Measurements from ENCODE around the gene ALDH1B1. TPM values are rescaled to one million over a fixed set of nuclear protein-coding genes. Genes with fewer than 3 reads are reported as not detected.

ALDH1B1 gene
- total and polyA plus RNA-seq, 2 of the 13 experiments (the other 11 are each of a cell fraction or from before 2014, with no cell fraction given) = 45.1 to 125 TPM

GRCh38 chr9:38443597-38443996, 51.1 kb downstream of the ALDH1B1 start (continued):
- TF ChIP-seq, protein P1, sequence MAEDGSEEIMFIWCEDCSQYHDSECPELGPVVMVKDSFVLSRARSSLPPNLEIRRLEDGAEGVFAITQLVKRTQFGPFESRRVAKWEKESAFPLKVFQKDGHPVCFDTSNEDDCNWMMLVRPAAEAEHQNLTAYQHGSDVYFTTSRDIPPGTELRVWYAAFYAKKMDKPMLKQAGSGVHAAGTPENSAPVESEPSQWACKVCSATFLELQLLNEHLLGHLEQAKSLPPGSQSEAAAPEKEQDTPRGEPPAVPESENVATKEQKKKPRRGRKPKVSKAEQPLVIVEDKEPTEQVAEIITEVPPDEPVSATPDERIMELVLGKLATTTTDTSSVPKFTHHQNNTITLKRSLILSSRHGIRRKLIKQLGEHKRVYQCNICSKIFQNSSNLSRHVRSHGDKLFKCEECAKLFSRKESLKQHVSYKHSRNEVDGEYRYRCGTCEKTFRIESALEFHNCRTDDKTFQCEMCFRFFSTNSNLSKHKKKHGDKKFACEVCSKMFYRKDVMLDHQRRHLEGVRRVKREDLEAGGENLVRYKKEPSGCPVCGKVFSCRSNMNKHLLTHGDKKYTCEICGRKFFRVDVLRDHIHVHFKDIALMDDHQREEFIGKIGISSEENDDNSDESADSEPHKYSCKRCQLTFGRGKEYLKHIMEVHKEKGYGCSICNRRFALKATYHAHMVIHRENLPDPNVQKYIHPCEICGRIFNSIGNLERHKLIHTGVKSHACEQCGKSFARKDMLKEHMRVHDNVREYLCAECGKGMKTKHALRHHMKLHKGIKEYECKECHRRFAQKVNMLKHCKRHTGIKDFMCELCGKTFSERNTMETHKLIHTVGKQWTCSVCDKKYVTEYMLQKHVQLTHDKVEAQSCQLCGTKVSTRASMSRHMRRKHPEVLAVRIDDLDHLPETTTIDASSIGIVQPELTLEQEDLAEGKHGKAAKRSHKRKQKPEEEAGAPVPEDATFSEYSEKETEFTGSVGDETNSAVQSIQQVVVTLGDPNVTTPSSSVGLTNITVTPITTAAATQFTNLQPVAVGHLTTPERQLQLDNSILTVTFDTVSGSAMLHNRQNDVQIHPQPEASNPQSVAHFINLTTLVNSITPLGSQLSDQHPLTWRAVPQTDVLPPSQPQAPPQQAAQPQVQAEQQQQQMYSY (CRISPR knock-in tag; IDR thresholded peaks at IDR 0.05) = no peak
- TF ChIP-seq AGO1 (IDR thresholded peaks at IDR 0.05; ENCODE audit: low read depth, low read length, poor library complexity, severe bottlenecking) = no peak
- no peak for TF ChIP-seq ZFP82 (CRISPR knock-in tag; IDR thresholded peaks at IDR 0.05; ENCODE audit: borderline replicate concordance)
- TF ChIP-seq NR1H2 (CRISPR knock-in tag; IDR thresholded peaks at IDR 0.05; ENCODE audit: borderline replicate concordance, low read depth) = no peak
- TF ChIP-seq MEIS2 (CRISPR knock-in tag; IDR thresholded peaks at IDR 0.05) = no peak
- no peak for TF ChIP-seq MLXIP (CRISPR knock-in tag; IDR thresholded peaks at IDR 0.05; ENCODE audit: borderline replicate concordance)
- no peak for TF ChIP-seq THAP11 (CRISPR knock-in tag; IDR thresholded peaks at IDR 0.05)
- TF ChIP-seq RAD51 (IDR thresholded peaks at IDR 0.05; ENCODE audit: borderline replicate concordance) = no peak
- TF ChIP-seq THYN1 (CRISPR knock-in tag; IDR thresholded peaks at IDR 0.05; ENCODE audit: borderline replicate concordance, low read depth) = no peak
- no peak for TF ChIP-seq XRCC5 (optimal IDR thresholded peaks at IDR 0.05; ENCODE audit: low read length)

Data from HepG2 (cell line).